ENCODE data around the gene FSD1.

GRCh38 chr19:4258181-4258580 is 46.2 kb upstream of the FSD1 start:
- TF ChIP-seq POLR2A (IDR thresholded peaks at IDR 0.05), result no peak
- no peak for TF ChIP-seq CTCF (IDR thresholded peaks at IDR 0.05)
- TF ChIP-seq POLR2AphosphoS5 (IDR thresholded peaks at IDR 0.05), result no peak
- TF ChIP-seq EP300 (IDR thresholded peaks at IDR 0.05), result no peak
